HCT116 (cell line): ENCODE results near the gene TBPL1. TPM values are rescaled to one million over a fixed set of nuclear protein-coding genes. Genes with fewer than 3 reads are reported as not detected.

Source experiments
- ATAC-seq: fragments of 200-7000 bp; cut with Tn5 transposase; 2 replicates; pipeline ENCODE4 v1.9.1; 2020; ENCODE audit warnings: mild to moderate bottlenecking, moderate library complexity
- BruUV-seq: library from RNA; stranded (reverse); fragments of 400-500 nt; replicated peaks from 2 replicates; lab custom pipeline; 2021; lab: Mats Ljungman, UMichigan
- CTCF ChIA-PET: fragments of 300-600 bp; sonication (Branson Sonifier 250); formaldehyde crosslinking; loops from one replicate; lab custom pipeline; 2021; ENCODE audit warnings: antibody characterized with exemption; lab: Charles Lee
- POLR2A ChIA-PET: fragments of 300-600, 350-600 bp; sonication (Branson Sonifier 250); formaldehyde crosslinking; loops from one replicate; lab custom pipeline; 2021; ENCODE audit warnings: antibody characterized with exemption; lab: Charles Lee
- RAD21 ChIA-PET, 2 experiments: fragments of 300-600 bp; sonication (Branson Sonifier 250); formaldehyde crosslinking; loops; one replicate each; lab custom pipeline; 2023; ENCODE audit warnings: low total read pairs in 2 of 2; ENCODE audit not compliant: uncharacterized antibody in 2 of 2, unreplicated experiment in 2 of 2, low non-redundant PET in 1 of 2; lab: Charles Lee
- DNase-seq: peaks from one replicate; pipeline ENCODE4 v3.0.0-alpha.2; 2010; ENCODE audit warnings: low read depth, low spot score
- H2AFZ ChIP-seq: fragments of 200-600 bp; shearing (Covaris generic), sonication (generic); 2 replicates; pipeline ENCODE4 v1.6.1; 2017; ENCODE audit warnings: low read depth, mixed run types, mixed read lengths, antibody characterized with exemption, low read length; ENCODE audit not compliant: poor library complexity, severe bottlenecking
- H3K27ac ChIP-seq: 2 replicates; pipeline ENCODE4 v1.5.1; 2012; ENCODE audit warnings: low read depth, low read length
- H3K27me3 ChIP-seq: fragments of 200-600 bp; sonication (generic); 2 replicates; pipeline ENCODE4 v1.6.1; 2016; ENCODE audit warnings: mixed run types, low read length, mixed read lengths; ENCODE audit not compliant: insufficient read depth
- H3K36me3 ChIP-seq, 2 experiments: fragments of 200-500 bp in 1 of 2; fragments of 200-600 bp in 1 of 2; sonication (Bioruptor generic) in 1 of 2; sonication (generic) in 1 of 2; 2 replicates each; pipeline versions ENCODE4 v1.5.1 to v1.6.1; 2014 to 2016; ENCODE audit warnings: low read length in 2 of 2, inconsistent platforms in 1 of 2, mixed read lengths in 1 of 2, mixed run types in 1 of 2; ENCODE audit not compliant: insufficient read depth in 2 of 2, control insufficient read depth in 1 of 2
- H3K4me1 ChIP-seq, 2 experiments: fragments of 200-600 bp in 1 of 2; sonication (generic) in 1 of 2; 2 replicates each; pipeline versions ENCODE4 v1.5.1 to v1.6.1; 2012 to 2017; ENCODE audit warnings: low read length in 2 of 2, inconsistent platforms in 1 of 2, mild to moderate bottlenecking in 1 of 2, mixed read lengths in 1 of 2, mixed run types in 1 of 2, moderate library complexity in 1 of 2; ENCODE audit not compliant: insufficient read depth in 2 of 2, control insufficient read depth in 1 of 2
- H3K4me2 ChIP-seq: fragments of 200-600 bp; sonication (generic); 2 replicates; pipeline ENCODE4 v1.6.1; 2017; ENCODE audit warnings: mixed run types, low read length, mixed read lengths
- H3K4me3 ChIP-seq, 2 experiments: fragments of 200-600 bp in 1 of 2; sonication (generic) in 1 of 2; replicated peaks in 1 of 2; 2 replicates each; pipeline ENCODE4 v1.5.1; 2011 to 2016; ENCODE audit warnings: low read length in 2 of 2, control low read depth in 1 of 2, low read depth in 1 of 2, mild to moderate bottlenecking in 1 of 2, mixed read lengths in 1 of 2, mixed run types in 1 of 2
- H3K79me2 ChIP-seq: fragments of 200-600 bp; sonication (generic); 2 replicates; pipeline ENCODE4 v1.6.1; 2017; ENCODE audit warnings: mild to moderate bottlenecking, mixed run types, low read length, moderate library complexity, mixed read lengths; ENCODE audit not compliant: insufficient read depth
- H3K9ac ChIP-seq: fragments of 200-600 bp; sonication (generic); 2 replicates; pipeline ENCODE4 v1.6.1; 2016; ENCODE audit warnings: low read length, mixed read lengths
- H3K9me2 ChIP-seq: fragments of 200-600 bp; sonication (generic), shearing (Covaris generic); 2 replicates; pipeline ENCODE4 v1.6.1; 2017; ENCODE audit warnings: mixed run types, mild to moderate bottlenecking, moderate library complexity; ENCODE audit not compliant: insufficient read depth
- H3K9me3 ChIP-seq, 2 experiments: fragments of 200-500 bp in 1 of 2; fragments of 200-600 bp in 1 of 2; sonication (Bioruptor generic) in 1 of 2; sonication (generic) in 1 of 2; 2 replicates each; pipeline ENCODE4 v1.6.1; 2014 to 2017; ENCODE audit warnings: low read length in 2 of 2, mixed read lengths in 2 of 2, inconsistent platforms in 1 of 2, low read depth in 1 of 2, mild to moderate bottlenecking in 1 of 2, mixed run types in 1 of 2, moderate library complexity in 1 of 2; ENCODE audit not compliant: control insufficient read depth in 1 of 2, insufficient read depth in 1 of 2
- H4K20me1 ChIP-seq: fragments of 200-600 bp; sonication (generic), shearing (Covaris generic); 2 replicates; pipeline ENCODE4 v1.6.1; 2017; ENCODE audit warnings: mixed run types, mild to moderate bottlenecking, moderate library complexity; ENCODE audit not compliant: insufficient read depth
- CEBPB ChIP-seq: IDR thresholded peaks from 2 replicates; pipeline ENCODE4 v1.6.1; 2012; ENCODE audit warnings: low read depth
- ELF1 ChIP-seq: IDR thresholded peaks from 2 replicates; pipeline ENCODE4 v1.6.1; 2012; ENCODE audit warnings: low read depth, borderline replicate concordance
- EZH2 ChIP-seq: fragments of 200-600 bp; sonication (generic); IDR thresholded peaks from 2 replicates; pipeline ENCODE4 v1.6.1; 2017; ENCODE audit warnings: antibody characterized with exemption, mixed run types
- POLR2A ChIP-seq: IDR thresholded peaks from 2 replicates; pipeline ENCODE4 v1.7.0; 2011; ENCODE audit warnings: borderline replicate concordance; ENCODE audit not compliant: insufficient read depth, insufficient read length; ENCODE audit errors: extremely low read depth
- POLR2AphosphoS5 ChIP-seq: IDR thresholded peaks from 2 replicates; pipeline ENCODE4 v1.6.1; 2011; ENCODE audit warnings: mild to moderate bottlenecking, low read depth, low read length, moderate library complexity
- RAD21 ChIP-seq: IDR thresholded peaks from 2 replicates; pipeline ENCODE4 v1.6.1; 2012; ENCODE audit warnings: low read depth, mild to moderate bottlenecking
- SP1 ChIP-seq: IDR thresholded peaks from 2 replicates; pipeline ENCODE4 v1.6.1; 2012; ENCODE audit warnings: low read depth
- ZFX ChIP-seq: fragments of 450-650 bp; IDR thresholded peaks from 2 replicates; pipeline ENCODE4 v1.6.1; 2017
- intact Hi-C: fragments of 100-400 bp; cut with micrococcal nuclease; formaldehyde crosslinking; loops from 2 replicates; pipeline ENCODE4 v1.10.0; 2022
- total RNA-seq: library from RNA; stranded (reverse); gene quantifications from one replicate; pipeline ENCODE4 v1.2.1, GENCODE V29; 2021; ENCODE audit not compliant: unreplicated experiment
- TF ChIP-seq, protein P1 (sequence below): IDR thresholded peaks from 2 replicates; pipeline ENCODE4 v1.6.1; 2012
- TF ChIP-seq, protein P2 (sequence below): IDR thresholded peaks from 2 replicates; pipeline ENCODE4 v1.6.1; 2012; ENCODE audit warnings: low read depth
- TF ChIP-seq, protein P3 (sequence below), 3 experiments: fragments of 200-600 bp in 1 of 3; sonication (generic) in 1 of 3; IDR thresholded peaks in 2 of 3; conservative IDR thresholded peaks in 1 of 3; 2 replicates each; pipeline ENCODE4 v1.5.1; 2012 to 2017; ENCODE audit warnings: low read depth in 2 of 3, low read length in 2 of 3, antibody characterized with exemption in 1 of 3, borderline replicate concordance in 1 of 3, control low read depth in 1 of 3, mild to moderate bottlenecking in 1 of 3, mixed read lengths in 1 of 3, mixed run types in 1 of 3, moderate library complexity in 1 of 3; ENCODE audit not compliant: insufficient read depth in 1 of 3

Gene TBPL1
- total RNA-seq, 1 experiment from 2014 or later, result 34.9 TPM

DNA sequence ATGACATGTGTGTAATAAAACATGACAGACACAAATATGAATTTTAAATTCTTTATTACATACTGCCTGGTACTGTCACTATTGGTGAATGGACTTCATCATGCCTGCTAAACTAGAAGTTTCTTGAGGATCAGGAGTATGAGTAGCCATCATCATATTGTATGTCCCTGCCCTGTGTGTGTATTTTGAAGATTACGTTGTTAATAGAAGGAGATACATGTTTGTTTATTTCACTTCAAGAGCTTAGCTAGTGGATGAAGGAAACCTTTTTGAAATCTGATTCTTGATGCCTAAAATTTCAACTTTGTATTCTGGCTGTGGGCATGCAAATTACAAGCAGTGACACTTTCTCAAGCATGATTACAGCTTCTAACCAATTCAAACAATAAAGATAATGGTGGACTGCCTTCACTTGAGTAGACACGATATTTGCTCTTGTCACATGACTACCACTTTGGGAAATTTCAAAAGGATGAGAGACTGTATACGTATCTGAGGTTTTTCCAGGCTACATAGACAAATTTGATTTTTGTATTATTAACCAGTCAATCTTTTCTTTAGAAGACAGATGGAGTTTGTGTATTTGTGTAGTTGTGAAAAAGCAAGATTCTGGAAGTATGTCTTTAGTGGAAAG is 3.5 kb downstream of the TBPL1 start:
- H3K9ac ChIP-seq, result no peak overlapping the region
- no TSS peak for BruUV-seq
- ChIA-PET CTCF (interaction anchor here (1.4 kb wide), 1 partner anchor 107 kb away, joined by 3 read pairs; no protein-coding TSS in a partner anchor), POLR2A (no interaction called here), RAD21 (no interaction called here)
- peaks cover 1 to 9% of the 10 kb centered on the region in 2 experiments; a peak in 3 of 4 replicates for H3K4me1 ChIP-seq
- no peak for ATAC-seq
- no peak for DNase-seq
- no peak overlapping the region for H3K27ac ChIP-seq
- H3K9me3 ChIP-seq, result no peaks in the 10 kb centered on the region
- H3K36me3 ChIP-seq, result no peaks in the 10 kb centered on the region
- no peaks in the 10 kb centered on the region for H3K27me3 ChIP-seq
- 0 out of 2 replicates have a peak, but pooled peaks cover 3% of the 10 kb centered on the region for H4K20me1 ChIP-seq
- no peaks in the 10 kb centered on the region for H3K9me2 ChIP-seq
- intact Hi-C loops, result no loop called here
- H3K4me2 ChIP-seq, result no peak overlapping the region
- H3K79me2 ChIP-seq, result peaks cover 83% of the 10 kb centered on the region
- no peak overlapping the region for H2AFZ ChIP-seq
- H3K4me3 ChIP-seq, result no peak overlapping the region
- TF ChIP-seq POLR2A, result no peak
- no peak for TF ChIP-seq POLR2AphosphoS5
- no peak for TF ChIP-seq SP1
- no peak for TF ChIP-seq EZH2

DNA sequence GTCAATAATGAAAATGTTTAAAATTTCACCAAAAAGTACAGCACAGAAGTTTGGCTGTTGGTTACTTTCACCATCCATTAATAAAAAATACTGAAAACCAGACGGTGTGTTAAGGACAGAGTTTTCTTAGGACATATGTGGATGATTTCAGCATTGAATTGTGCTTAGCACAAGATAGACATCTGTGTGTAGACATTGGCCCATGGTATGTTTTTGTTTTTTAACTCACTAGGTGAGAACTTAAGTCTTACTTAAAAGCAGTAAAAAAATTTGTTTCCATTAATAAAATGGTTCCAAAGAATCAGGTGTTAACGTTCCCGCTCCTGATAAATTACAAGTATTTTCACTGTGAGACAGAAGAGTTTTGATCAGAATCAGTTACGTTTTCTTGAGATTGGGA is 4.2 kb downstream of the TBPL1 start:
- no peak for ATAC-seq
- Histone ChIP-seq H3K9me2 (no peaks in the 10 kb centered on the region), H3K27me3 (no peaks in the 10 kb centered on the region), H3K4me3 (no peak overlapping the region), H2AFZ (no peak overlapping the region), H3K9ac (no peak overlapping the region), H3K9me3 (no peaks in the 10 kb centered on the region), H3K4me1 (peaks cover 0 to 7% of the 10 kb centered on the region in 2 experiments; a peak in 3 of 4 replicates), H3K36me3 (no peaks in the 10 kb centered on the region), H4K20me1 (peaks cover 3% of the 10 kb centered on the region; the same call in 1 of the 2 replicates), H3K4me2 (no peak overlapping the region), H3K27ac (no peak overlapping the region), H3K79me2 (peaks cover 90% of the 10 kb centered on the region)
- intact Hi-C loops, result no loop called here
- ChIA-PET RAD21 (no interaction called here), POLR2A (no interaction called here), CTCF (interaction anchor here (2.0 kb wide), 1 partner anchor 140 kb away, joined by 10 read pairs; no protein-coding TSS in a partner anchor)
- no peak for DNase-seq
- BruUV-seq, result no TSS peak
- TF ChIP-seq, protein P1, sequence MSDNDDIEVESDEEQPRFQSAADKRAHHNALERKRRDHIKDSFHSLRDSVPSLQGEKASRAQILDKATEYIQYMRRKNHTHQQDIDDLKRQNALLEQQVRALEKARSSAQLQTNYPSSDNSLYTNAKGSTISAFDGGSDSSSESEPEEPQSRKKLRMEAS, result no peak
- TF ChIP-seq ZFX (no peak), SP1 (no peak), CEBPB (no peak), ELF1 (no peak), RAD21 (no peak)
- TF ChIP-seq, protein P2, sequence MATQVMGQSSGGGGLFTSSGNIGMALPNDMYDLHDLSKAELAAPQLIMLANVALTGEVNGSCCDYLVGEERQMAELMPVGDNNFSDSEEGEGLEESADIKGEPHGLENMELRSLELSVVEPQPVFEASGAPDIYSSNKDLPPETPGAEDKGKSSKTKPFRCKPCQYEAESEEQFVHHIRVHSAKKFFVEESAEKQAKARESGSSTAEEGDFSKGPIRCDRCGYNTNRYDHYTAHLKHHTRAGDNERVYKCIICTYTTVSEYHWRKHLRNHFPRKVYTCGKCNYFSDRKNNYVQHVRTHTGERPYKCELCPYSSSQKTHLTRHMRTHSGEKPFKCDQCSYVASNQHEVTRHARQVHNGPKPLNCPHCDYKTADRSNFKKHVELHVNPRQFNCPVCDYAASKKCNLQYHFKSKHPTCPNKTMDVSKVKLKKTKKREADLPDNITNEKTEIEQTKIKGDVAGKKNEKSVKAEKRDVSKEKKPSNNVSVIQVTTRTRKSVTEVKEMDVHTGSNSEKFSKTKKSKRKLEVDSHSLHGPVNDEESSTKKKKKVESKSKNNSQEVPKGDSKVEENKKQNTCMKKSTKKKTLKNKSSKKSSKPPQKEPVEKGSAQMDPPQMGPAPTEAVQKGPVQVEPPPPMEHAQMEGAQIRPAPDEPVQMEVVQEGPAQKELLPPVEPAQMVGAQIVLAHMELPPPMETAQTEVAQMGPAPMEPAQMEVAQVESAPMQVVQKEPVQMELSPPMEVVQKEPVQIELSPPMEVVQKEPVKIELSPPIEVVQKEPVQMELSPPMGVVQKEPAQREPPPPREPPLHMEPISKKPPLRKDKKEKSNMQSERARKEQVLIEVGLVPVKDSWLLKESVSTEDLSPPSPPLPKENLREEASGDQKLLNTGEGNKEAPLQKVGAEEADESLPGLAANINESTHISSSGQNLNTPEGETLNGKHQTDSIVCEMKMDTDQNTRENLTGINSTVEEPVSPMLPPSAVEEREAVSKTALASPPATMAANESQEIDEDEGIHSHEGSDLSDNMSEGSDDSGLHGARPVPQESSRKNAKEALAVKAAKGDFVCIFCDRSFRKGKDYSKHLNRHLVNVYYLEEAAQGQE, result no peak
- TF ChIP-seq, protein P3, sequence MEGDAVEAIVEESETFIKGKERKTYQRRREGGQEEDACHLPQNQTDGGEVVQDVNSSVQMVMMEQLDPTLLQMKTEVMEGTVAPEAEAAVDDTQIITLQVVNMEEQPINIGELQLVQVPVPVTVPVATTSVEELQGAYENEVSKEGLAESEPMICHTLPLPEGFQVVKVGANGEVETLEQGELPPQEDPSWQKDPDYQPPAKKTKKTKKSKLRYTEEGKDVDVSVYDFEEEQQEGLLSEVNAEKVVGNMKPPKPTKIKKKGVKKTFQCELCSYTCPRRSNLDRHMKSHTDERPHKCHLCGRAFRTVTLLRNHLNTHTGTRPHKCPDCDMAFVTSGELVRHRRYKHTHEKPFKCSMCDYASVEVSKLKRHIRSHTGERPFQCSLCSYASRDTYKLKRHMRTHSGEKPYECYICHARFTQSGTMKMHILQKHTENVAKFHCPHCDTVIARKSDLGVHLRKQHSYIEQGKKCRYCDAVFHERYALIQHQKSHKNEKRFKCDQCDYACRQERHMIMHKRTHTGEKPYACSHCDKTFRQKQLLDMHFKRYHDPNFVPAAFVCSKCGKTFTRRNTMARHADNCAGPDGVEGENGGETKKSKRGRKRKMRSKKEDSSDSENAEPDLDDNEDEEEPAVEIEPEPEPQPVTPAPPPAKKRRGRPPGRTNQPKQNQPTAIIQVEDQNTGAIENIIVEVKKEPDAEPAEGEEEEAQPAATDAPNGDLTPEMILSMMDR (IDR thresholded peaks at IDR 0.05 in 2 of 3, conservative IDR thresholded peaks at IDR 0.05 in 1 of 3; ENCODE audit: borderline replicate concordance in 1 of 3, insufficient read depth in 1 of 3, low read depth in 2 of 3, low read length in 2 of 3), result no peak
